Ishikawa (cell line): ENCODE measurements around the gene CYB5B.

Experiments
- EP300 ChIP-seq: IDR thresholded peaks from 2 replicates; pipeline ENCODE4 v1.6.1; 2012; ENCODE audit warnings: borderline replicate concordance
- MAX ChIP-seq: IDR thresholded peaks from 2 replicates; pipeline ENCODE4 v1.6.1; 2012
- NFIC ChIP-seq: IDR thresholded peaks from 2 replicates; pipeline ENCODE4 v1.6.1; 2012
- REST ChIP-seq: IDR thresholded peaks from 2 replicates; pipeline ENCODE4 v1.6.1; 2012; ENCODE audit warnings: low read depth, mild to moderate bottlenecking
- TAF1 ChIP-seq: IDR thresholded peaks from 2 replicates; pipeline ENCODE4 v1.6.1; 2012; ENCODE audit warnings: low read depth, mild to moderate bottlenecking
- USF1 ChIP-seq: IDR thresholded peaks from 2 replicates; pipeline ENCODE4 v1.6.1; 2012
- YY1 ChIP-seq: IDR thresholded peaks from 2 replicates; pipeline ENCODE4 v1.6.1; 2012; ENCODE audit warnings: low read depth

GRCh38 chr16:69438465-69438864, 14.0 kb downstream of the CYB5B start:
- TF ChIP-seq EP300 (no peak), NFIC (no peak), USF1 (no peak), MAX (no peak), YY1 (no peak), REST (no peak), TAF1 (no peak)
